Fibroblast of villous mesenchyme (primary cell): ENCODE data around the gene HIVEP3. TPM values are rescaled to one million over a fixed set of nuclear protein-coding genes. Genes with fewer than 3 reads are reported as not detected.

Source experiments
- DNase-seq: peaks from one replicate; pipeline ENCODE4 v3.0.0-alpha.2; 2010; ENCODE audit warnings: low read depth
- H3K4me3 ChIP-seq: 2 replicates; pipeline ENCODE4 v1.5.1; 2011; ENCODE audit warnings: low read depth, mild to moderate bottlenecking, low read length
- total RNA-seq: library from RNA; depleted of rRNA; stranded (reverse); fragments of >200 nt; gene quantifications from 2 replicates; pipeline ENCODE4 v1.2.3, GENCODE V29; 2012
- TF ChIP-seq, protein P1 (sequence below): IDR thresholded peaks from 2 replicates; pipeline ENCODE4 v1.5.1; 2012; ENCODE audit warnings: low read depth, mild to moderate bottlenecking, low read length; ENCODE audit not compliant: insufficient read depth

Gene HIVEP3
- total RNA-seq, 1 donor, result 0.86 TPM

DNA sequence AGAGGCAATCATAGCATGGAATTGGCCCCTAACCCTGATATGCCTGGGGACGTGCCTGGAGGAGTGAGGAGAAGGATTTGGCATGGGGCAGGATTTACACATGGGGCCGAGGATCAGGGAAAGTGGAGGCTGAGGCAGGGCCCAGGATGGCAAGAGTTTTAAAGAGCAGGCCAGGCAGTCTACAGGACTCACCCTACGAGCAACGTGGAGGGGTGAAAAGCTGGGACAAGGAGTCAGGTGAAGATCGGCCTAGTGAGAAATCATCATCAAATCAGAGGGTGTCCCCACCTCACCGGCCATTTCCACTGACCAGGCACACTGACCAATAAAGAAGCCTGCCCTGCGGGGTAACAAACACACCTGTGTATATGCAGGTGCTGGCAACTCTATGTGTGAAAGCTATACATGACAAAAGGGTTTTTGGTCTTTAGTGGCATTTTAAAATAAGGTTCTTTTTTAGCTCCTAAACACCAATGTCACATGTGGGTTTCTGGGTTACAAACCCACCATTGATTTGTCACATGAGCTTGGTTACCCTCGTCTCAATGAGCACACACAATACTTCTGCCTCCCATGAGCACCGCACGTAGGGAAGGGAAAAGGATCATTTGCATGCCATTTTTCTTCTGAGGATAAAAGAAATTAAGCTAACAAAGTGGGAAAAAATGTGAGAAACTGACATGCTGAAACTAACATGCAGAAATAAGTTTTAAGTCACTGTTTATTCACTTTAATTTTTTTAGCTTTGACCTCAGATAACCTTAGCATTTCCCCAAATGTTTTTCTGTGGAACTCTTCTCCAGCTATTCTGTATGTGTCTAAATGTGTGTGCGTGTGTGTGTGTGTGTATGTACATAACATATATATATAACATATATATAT lies 266.1 kb downstream of the HIVEP3 start:
- H3K4me3 ChIP-seq, result no peak overlapping the region
- TF ChIP-seq, protein P1, sequence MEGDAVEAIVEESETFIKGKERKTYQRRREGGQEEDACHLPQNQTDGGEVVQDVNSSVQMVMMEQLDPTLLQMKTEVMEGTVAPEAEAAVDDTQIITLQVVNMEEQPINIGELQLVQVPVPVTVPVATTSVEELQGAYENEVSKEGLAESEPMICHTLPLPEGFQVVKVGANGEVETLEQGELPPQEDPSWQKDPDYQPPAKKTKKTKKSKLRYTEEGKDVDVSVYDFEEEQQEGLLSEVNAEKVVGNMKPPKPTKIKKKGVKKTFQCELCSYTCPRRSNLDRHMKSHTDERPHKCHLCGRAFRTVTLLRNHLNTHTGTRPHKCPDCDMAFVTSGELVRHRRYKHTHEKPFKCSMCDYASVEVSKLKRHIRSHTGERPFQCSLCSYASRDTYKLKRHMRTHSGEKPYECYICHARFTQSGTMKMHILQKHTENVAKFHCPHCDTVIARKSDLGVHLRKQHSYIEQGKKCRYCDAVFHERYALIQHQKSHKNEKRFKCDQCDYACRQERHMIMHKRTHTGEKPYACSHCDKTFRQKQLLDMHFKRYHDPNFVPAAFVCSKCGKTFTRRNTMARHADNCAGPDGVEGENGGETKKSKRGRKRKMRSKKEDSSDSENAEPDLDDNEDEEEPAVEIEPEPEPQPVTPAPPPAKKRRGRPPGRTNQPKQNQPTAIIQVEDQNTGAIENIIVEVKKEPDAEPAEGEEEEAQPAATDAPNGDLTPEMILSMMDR, result no peak
- no peak for DNase-seq

DNA sequence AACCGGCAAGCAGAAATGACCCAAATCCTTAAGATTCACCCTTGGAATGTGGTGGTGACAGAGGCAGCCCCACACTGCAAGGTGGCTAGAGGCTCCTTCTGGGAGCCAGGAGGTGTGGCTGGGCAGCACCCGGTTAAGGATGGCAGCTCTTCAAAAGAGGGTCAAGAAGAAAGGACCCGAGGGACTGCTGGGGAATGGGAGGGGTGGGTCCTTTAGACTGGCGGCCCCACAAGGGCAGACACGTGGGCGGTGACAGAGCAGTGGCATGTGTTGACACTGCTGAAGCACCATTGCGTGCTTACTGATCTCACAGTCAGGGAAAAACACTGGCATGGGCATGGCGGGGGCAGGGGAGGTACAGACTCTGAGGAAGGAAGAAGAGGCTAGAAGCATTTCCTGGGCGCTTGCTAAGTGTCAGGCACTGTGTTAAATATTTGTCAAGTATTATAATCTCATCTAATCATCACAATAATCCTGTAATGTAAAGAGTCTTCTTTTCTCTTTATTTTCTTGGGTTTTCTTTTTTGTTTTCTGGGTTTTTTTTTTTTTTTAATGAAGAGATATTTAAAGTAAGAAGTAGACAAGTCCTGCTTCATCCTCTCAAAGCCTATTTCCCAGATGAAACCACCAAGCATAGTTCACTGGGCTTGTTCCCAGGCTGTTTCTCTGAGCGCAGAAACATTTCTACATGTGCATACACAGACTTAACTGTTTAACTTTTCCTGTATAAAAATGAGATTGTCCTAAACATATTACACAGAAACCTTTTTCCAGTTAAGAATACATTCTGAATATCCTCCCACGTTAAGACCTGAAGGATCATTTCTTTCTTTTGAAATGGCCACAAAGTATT lies 268.5 kb downstream of the HIVEP3 start:
- H3K4me3 ChIP-seq, result no peak overlapping the region
- peak; percentile 61 for DNase-seq

DNA sequence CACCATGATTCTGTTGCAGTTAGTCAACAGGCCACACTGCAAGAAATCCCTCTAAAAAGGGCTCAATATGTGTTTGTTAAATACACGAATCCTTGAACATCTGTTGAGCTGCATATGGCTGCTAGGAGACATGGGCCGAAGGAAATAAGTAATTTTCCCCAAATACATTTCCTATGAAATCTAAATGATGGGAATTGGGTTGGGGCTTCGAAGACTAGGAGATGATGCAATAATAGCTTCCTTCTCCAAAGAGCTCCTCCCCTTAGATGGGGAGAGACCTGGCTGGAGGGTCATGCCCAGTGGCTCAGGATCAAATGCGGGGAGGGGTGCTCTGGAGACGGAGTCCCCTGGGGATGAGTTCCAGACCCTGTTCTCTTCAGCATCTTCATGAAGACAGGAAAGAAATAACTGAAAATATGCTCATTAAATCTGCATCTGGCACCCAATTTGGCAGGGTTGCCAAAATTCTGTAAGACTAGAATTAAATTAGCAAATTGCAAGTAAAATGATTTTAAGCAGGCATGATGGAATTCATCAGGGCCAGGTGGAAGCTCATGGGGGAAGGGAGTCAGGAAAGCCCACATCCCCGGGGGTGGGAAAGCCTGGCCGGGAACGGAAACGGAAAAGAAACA lies 269.2 kb downstream of the HIVEP3 start:
- TF ChIP-seq, protein P1, result no peak
- DNase-seq, result no peak
- no peak overlapping the region for H3K4me3 ChIP-seq

More for the DNA sequence above, 268.5 kb downstream of the HIVEP3 start:
- TF ChIP-seq, protein P1, result no peak

DNA sequence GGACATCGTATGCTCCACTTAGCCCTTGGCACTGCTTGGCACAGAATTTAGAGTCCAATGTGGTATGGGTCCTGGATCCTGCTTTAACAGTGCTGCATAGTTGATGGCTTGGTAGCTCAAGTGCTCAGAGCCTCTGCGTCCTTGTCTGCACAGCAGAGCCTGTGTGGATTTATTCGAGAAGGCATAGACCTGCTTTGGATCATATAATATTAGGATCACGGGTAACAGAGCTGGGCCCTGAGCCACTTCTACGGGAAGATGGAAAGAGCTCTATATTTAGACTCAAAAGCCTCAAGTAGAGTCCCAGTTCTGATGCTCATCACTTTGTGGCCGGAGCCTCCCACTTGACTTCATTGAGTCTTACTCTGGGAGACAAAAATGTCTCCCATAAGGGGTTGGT lies 269.9 kb downstream of the HIVEP3 start:
- H3K4me3 ChIP-seq, result no peak overlapping the region
- TF ChIP-seq, protein P1, result no peak
- DNase-seq, result no peak

DNA sequence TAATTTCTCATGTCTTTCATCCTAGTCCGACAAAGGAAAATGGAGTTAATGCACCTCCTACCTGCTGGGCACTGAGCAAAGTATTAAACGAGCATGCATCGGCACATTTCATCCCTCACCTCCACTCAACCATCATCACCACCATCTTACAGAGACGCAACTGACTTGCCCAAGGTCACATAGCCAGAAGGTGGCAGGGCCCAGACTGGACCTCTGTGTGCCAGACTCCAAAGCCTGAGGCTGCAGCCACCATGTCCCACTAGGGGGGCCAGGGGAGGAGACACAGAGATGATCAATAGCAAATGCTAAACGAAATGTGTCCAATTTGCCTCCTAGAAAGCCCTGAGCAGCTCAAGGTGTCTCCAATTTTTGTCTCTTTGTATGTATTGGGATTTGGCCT lies 270.5 kb downstream of the HIVEP3 start:
- TF ChIP-seq, protein P1, result no peak
- H3K4me3 ChIP-seq, result no peak overlapping the region
- DNase-seq, result no peak

DNA sequence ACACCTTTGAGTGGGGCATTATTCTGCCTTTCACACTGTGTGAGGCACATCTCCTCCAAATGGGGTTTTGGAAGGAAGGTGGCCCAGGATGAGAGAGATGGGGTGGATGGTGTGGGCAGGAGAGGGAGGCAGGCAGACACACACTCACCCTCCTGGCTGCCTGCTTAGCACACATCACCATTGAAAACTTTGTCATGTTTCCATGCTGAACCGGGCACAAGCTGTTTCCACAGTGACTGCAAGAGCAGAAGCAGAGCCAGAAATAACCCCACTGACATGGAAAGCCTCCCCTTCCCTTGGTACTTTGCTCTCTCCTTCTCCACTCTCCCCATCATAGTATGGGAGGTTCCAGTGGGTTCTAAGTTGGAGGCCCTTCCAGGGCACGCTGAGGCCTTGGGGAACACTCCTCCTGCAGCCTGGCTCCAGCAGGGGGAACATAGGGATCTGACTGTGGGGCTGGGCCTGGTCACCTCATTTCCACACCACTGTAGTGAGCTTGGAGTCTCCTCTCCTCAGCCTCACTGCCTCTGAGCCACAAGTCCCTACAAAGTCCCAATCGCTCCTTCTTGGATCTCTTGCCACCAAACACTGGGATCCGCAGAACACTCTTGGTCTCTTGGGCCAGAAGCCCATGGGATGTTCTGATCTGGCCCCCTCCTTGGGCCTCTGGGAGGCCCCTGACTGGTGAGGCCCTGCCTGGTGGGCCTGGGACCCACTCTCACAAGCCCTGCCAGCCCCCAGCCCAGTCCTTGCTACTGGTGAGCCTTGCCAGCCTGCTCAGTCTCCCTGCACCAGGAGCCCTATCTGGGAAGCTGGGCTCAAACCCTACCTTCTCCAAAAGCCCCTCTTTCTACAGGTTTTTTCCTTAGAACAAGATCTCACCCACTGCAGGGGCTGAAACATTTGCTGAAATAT lies 271.2 kb downstream of the HIVEP3 start:
- H3K4me3 ChIP-seq, result no peak overlapping the region
- DNase-seq, result no peak
- TF ChIP-seq, protein P1, result no peak
